Skin epidermis (tissue), 12 donors: ENCODE data around the gene KDM3B.
"Not testable (repeated sequence)": the region's sequence is repeated elsewhere in the genome, so short reads cannot be mapped to it uniquely, and the experiment has no call there.

Source experiments
- H3K27ac ChIP-seq, 21 experiments: fragments of 200-600 bp; sonication (generic) in 11 of 21; one replicate each; pipeline ENCODE4 v1.5.0; 2020; ENCODE audit warnings: mild to moderate bottlenecking in 3 of 21, inconsistent platforms in 2 of 21, moderate library complexity in 2 of 21
- H3K4me3 ChIP-seq, 7 experiments: fragments of 200-600 bp; sonication (generic) in 2 of 7; one replicate each; pipeline ENCODE4 v1.5.0; 2020; ENCODE audit warnings: inconsistent platforms in 2 of 7, mild to moderate bottlenecking in 2 of 7, moderate library complexity in 1 of 7

KDM3B gene

DNA sequence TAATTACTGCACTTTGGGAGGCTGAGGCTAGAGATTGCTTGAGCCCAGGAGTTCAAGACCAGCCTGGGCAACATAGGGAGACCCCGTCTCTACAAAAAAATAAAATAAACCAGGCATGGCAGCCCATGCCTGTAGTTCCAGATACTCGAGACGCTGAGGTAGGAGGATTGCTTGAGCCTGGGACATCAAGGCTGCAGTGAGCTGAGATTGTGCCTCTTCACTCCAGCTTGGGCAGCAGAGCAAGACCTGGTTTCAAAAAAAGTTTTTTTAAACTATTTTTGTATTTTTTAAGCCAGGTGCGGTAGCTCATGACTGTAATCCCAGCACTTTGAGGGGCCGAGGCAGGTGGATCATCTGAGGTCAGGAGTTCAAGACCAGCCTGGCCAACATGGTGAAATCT is 120.7 kb downstream of the KDM3B start:
- H3K4me3 ChIP-seq, H3K27ac ChIP-seq: not testable (repeated sequence)

GRCh38 chr5:138476918-138477317 is 124.4 kb downstream of the KDM3B start:
- Histone ChIP-seq H3K4me3 (no peak overlapping the region), H3K27ac (no peak overlapping the region)

DNA sequence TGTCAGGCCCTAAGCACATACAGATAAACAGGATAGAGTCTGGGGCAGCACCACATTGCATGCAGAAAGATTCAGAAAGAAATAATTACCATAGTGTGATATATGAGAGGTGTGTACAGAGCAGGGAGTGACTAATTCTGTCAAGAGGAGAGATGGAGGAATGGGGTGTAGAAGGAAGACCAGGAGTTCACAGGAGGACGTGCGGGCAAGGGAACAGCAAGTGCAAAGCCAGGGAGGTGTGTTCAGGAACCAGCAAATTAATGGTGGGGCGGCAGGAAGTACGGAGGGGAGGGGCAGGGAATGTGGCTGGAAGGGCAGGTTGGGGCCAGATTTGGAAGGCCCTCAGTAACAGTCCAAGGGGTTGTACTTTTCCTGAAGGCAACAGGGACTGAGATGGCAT is 130.2 kb downstream of the KDM3B start:
- Histone ChIP-seq H3K4me3 (no peak overlapping the region), H3K27ac (peak overlapping the region in 1 of 21 experiments; percentile 14)
